Ascending aorta (tissue), 2 donors: ENCODE results near the gene BSPRY. TPM values are rescaled to one million over a fixed set of nuclear protein-coding genes. Genes with fewer than 3 reads are reported as not detected.

Source experiments
- DNase-seq, 2 donors: peaks; one replicate each; pipeline ENCODE4 v3.0.0-alpha.2; 2019; ENCODE audit warnings: low spot score in 2 of 2
- H3K27ac ChIP-seq, 2 donors: fragments of 200-600 bp; sonication (generic); one replicate each; pipeline ENCODE4 v1.5.1; 2016 to 2017; ENCODE audit warnings: mild to moderate bottlenecking in 1 of 2
- H3K27me3 ChIP-seq: fragments of 200-600 bp; sonication (generic); one replicate; pipeline ENCODE4 v1.5.1; 2017
- H3K36me3 ChIP-seq, 2 donors: fragments of 200-600 bp; sonication (generic); one replicate each; pipeline ENCODE4 v1.5.1; 2016
- H3K4me1 ChIP-seq, 2 donors: fragments of 200-600 bp; sonication (generic); one replicate each; pipeline ENCODE4 v1.5.1; 2016 to 2017; ENCODE audit warnings: mild to moderate bottlenecking in 1 of 2
- H3K4me3 ChIP-seq, 2 donors: fragments of 200-600 bp; sonication (generic); one replicate each; pipeline ENCODE4 v1.5.1; 2016 to 2017; ENCODE audit warnings: mild to moderate bottlenecking in 1 of 2
- H3K9me3 ChIP-seq, 2 donors: fragments of 200-600 bp; sonication (generic); one replicate each; pipeline ENCODE4 v1.5.1; 2016
- CTCF ChIP-seq, 3 experiments: fragments of 200-600 bp in 2 of 3; fragments of 450-650 bp in 1 of 3; sonication (generic) in 2 of 3; IDR thresholded peaks; one replicate each; pipeline ENCODE4 v1.5.1; 2016 to 2019; ENCODE audit warnings: antibody characterized with exemption in 3 of 3, mild to moderate bottlenecking in 1 of 3, moderate library complexity in 1 of 3
- intact Hi-C: fragments of 100-400 bp; cut with DNase I; formaldehyde crosslinking; loops from one replicate; pipeline ENCODE4 v1.15.1; 2023
- total RNA-seq: library from RNA; depleted of rRNA; stranded (reverse); fragments of >200 nt; gene quantifications from one replicate; pipeline ENCODE4 v1.1.0, GENCODE V29; 2016

The BSPRY gene
- total RNA-seq, 1 donor from 2014 or later, result not detected

- Histone ChIP-seq H3K36me3 (no peaks in the 10 kb centered on the region), H3K27me3 (peaks cover 5% of the 10 kb centered on the region), H3K27ac (no peak overlapping the region), H3K4me1 (peaks cover 0 to 5% of the 10 kb centered on the region in 2 donors), H3K9me3 (no peaks in the 10 kb centered on the region), H3K4me3 (peak overlapping the region; percentile 46 to 63)
- no peak for TF ChIP-seq CTCF (IDR thresholded peaks at IDR 0.05)
- DNase-seq, result no peak
- intact Hi-C loops, result no loop called here
These were observed 286 bp upstream of the BSPRY start for GRCh38 chr9:113349066-113349444.

- H3K4me3 ChIP-seq, result peak overlapping the region; percentile 46 to 63
- TF ChIP-seq CTCF (IDR thresholded peaks at IDR 0.05), result no peak
- H3K36me3 ChIP-seq, result no peaks in the 10 kb centered on the region
- intact Hi-C loops, result no loop called here
- no peak overlapping the region for H3K27ac ChIP-seq
- no peaks in the 10 kb centered on the region for H3K9me3 ChIP-seq
- no peak for DNase-seq
- H3K4me1 ChIP-seq, result peaks cover 0 to 5% of the 10 kb centered on the region in 2 donors
- H3K27me3 ChIP-seq, result peaks cover 5% of the 10 kb centered on the region
These were observed 843 bp downstream of the BSPRY start for GRCh38 chr9:113350107-113350661.

DNA sequence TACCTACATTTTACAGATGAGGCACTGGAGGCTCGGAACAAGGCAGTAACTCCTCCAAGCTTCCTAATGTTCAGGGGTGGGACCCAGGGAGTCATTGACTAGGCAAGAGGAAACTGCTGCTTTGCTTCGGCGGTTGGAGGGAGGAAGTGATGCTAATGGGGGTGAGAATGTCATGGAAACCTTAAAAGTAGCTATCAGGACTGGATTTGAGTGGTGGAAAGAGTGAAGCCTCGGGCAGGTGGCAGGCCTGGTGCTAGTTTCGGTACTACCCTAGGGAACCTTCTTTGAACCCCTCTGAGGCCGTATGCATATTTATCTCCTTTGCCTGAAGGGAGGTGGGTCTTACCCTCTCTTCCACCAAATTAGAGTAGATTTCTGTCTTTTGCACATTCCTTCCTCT, 1.6 kb downstream of the BSPRY start:
- peak in 1 of 2 donors; percentile 59 for DNase-seq
- H3K4me1 ChIP-seq, result peaks cover 0 to 5% of the 10 kb centered on the region in 2 donors
- H3K27me3 ChIP-seq, result peaks cover 5% of the 10 kb centered on the region
- H3K9me3 ChIP-seq, result no peaks in the 10 kb centered on the region
- no peak overlapping the region for H3K4me3 ChIP-seq
- intact Hi-C loops, result no loop called here
- H3K36me3 ChIP-seq, result no peaks in the 10 kb centered on the region
- TF ChIP-seq CTCF (IDR thresholded peaks at IDR 0.05), result no peak
- no peak overlapping the region for H3K27ac ChIP-seq

DNA sequence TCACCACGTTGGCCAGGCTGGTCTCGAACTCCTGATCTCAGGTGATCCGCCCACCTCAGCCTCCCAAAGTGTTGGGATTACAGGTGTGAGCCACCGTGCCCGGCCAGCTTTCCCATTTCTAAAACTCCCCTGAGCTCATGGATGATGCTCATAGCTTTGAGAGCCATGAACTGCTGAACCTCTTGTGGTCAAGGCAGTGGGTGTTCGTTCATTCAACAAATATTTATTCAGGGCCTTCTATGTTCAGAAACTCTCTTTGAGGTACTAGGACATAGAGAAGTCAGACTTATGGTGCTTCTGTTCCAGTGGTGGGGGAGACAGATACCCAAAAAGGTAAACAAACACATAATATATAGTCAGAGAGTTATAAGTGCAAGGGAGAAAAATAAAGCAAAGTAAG, 2.7 kb downstream of the BSPRY start:
- no peak for TF ChIP-seq CTCF (IDR thresholded peaks at IDR 0.05)
- Histone ChIP-seq H3K27me3 (peaks cover 5% of the 10 kb centered on the region), H3K4me3 (no peak overlapping the region), H3K4me1 (peaks cover 0 to 5% of the 10 kb centered on the region in 2 donors), H3K27ac (no peak overlapping the region), H3K36me3 (no peaks in the 10 kb centered on the region), H3K9me3 (no peaks in the 10 kb centered on the region)
- intact Hi-C loops, result no loop called here
- peak in 1 of 2 donors; percentile 4 for DNase-seq

DNA sequence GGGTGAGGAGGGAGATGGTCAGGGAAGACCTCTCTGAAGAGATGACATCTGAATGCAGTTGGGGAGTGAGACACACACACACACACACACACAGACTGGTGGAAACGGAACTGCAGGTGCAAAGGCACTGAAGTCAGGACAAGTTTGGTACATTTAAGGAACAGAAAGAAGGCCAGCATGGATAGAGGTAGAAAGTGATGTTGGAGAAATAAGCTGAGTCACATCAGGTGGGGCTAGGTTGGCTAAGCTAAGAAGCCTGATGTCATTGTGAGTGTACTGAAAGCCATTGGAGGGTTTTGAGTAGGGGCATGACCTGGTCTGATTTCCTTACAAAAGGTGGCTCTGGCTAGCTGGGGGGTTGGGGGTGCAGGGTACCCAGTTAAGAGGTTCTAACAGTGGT, 3.1 kb downstream of the BSPRY start:
- Histone ChIP-seq H3K36me3 (no peaks in the 10 kb centered on the region), H3K4me1 (peaks cover 0 to 5% of the 10 kb centered on the region in 2 donors), H3K9me3 (no peaks in the 10 kb centered on the region), H3K27ac (no peak overlapping the region), H3K4me3 (no peak overlapping the region), H3K27me3 (peaks cover 5% of the 10 kb centered on the region)
- peak in 1 of 2 donors; percentile 7 for DNase-seq
- TF ChIP-seq CTCF (IDR thresholded peaks at IDR 0.05), result no peak
- intact Hi-C loops, result no loop called here
